ENCODE results near the gene CD70.
"Not testable (repeated sequence)": the region's sequence is repeated elsewhere in the genome, so short reads cannot be mapped to it uniquely, and the experiment has no call there.

DNA sequence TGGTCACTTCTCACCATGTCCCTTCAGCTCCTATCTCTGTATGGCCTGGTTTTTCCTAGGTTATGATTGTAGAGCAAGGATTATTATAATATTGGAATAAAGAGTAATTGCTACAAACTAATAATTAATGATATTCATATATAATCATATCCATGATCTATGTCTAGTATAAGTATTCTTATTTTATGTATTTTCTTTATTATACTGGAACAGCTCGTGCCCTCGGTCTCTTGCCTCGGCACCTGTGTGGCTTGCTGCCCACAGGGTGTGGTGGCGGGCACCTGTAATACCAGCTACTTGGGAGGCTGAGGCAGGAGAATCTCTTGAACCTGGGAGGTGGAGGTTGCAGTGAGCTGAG, 42.5 kb upstream of the CD70 start:
- not testable (repeated sequence) for TF ChIP-seq POLR2AphosphoS5 (IDR thresholded peaks at IDR 0.05; ENCODE audit: low read depth); SPI1 (IDR thresholded peaks at IDR 0.05; ENCODE audit: borderline replicate concordance, low read depth)
- TF ChIP-seq, protein P1, sequence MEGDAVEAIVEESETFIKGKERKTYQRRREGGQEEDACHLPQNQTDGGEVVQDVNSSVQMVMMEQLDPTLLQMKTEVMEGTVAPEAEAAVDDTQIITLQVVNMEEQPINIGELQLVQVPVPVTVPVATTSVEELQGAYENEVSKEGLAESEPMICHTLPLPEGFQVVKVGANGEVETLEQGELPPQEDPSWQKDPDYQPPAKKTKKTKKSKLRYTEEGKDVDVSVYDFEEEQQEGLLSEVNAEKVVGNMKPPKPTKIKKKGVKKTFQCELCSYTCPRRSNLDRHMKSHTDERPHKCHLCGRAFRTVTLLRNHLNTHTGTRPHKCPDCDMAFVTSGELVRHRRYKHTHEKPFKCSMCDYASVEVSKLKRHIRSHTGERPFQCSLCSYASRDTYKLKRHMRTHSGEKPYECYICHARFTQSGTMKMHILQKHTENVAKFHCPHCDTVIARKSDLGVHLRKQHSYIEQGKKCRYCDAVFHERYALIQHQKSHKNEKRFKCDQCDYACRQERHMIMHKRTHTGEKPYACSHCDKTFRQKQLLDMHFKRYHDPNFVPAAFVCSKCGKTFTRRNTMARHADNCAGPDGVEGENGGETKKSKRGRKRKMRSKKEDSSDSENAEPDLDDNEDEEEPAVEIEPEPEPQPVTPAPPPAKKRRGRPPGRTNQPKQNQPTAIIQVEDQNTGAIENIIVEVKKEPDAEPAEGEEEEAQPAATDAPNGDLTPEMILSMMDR (IDR thresholded peaks at IDR 0.05; ENCODE audit: insufficient read depth, low read length), result not testable (repeated sequence)
